ENCODE data around the gene CD8B. TPM values are rescaled to one million over a fixed set of nuclear protein-coding genes. Genes with fewer than 3 reads are reported as not detected.

Gene CD8B
- total and polyA plus RNA-seq, 2 of the 8 experiments (the other 6 are each of a cell fraction or from before 2014, with no cell fraction given) = 0.35 to 0.63 TPM

GRCh38 chr2:86786001-86786536 lies 75.6 kb downstream of the CD8B start:
- no peak overlapping the region for H2BK20ac ChIP-seq (ENCODE audit: low read length)
- H4K20me1 ChIP-seq (replicated peaks in 1 of 2; ENCODE audit: control insufficient read depth in 1 of 2, insufficient read depth in 2 of 2, low read length in 2 of 2) = peaks cover 0 to 7% of the 10 kb centered on the region in 2 experiments
- FAIRE-seq (no peak), DNase-seq (ENCODE audit: low read depth in 1 of 2, low spot score in 2 of 2) (no peak)
- no peak overlapping the region for H3K14ac ChIP-seq (ENCODE audit: insufficient read length)
- no peak overlapping the region for H3K27ac ChIP-seq (ENCODE audit: low read depth, low read length)
- H2AFZ ChIP-seq (ENCODE audit: low read length) = no peak overlapping the region
- no peak overlapping the region for H2BK15ac ChIP-seq (ENCODE audit: low read length)
- TF ChIP-seq POLR2AphosphoS5 (IDR thresholded peaks at IDR 0.05; ENCODE audit: low read depth, low read length) = no peak
- TF ChIP-seq FOSL1 (IDR thresholded peaks at IDR 0.05; ENCODE audit: insufficient read depth, low read depth, low read length) = no peak
- TF ChIP-seq RBBP5 (IDR thresholded peaks at IDR 0.05; ENCODE audit: borderline replicate concordance, low read depth, low read length) = no peak
- TF ChIP-seq BRCA1 (IDR thresholded peaks at IDR 0.05; ENCODE audit: low read depth, low read length) = no peak
- TF ChIP-seq TCF12 (IDR thresholded peaks at IDR 0.05; ENCODE audit: low read depth, low read length) = no peak
- no peak overlapping the region for H3K18ac ChIP-seq (ENCODE audit: extremely low read depth, low read length)
- peaks cover 0 to 8% (median 0%) of the 10 kb centered on the region in 4 experiments; a peak in 1 of 8 replicates for H3K36me3 ChIP-seq (ENCODE audit: control insufficient read depth in 2 of 4, insufficient read depth in 4 of 4, low read length in 3 of 4)
- no peak overlapping the region for H2BK12ac ChIP-seq (ENCODE audit: low read depth, low read length)
- no peaks in the 10 kb centered on the region for H3K79me2 ChIP-seq (ENCODE audit: control insufficient read depth in 1 of 2, insufficient read depth in 2 of 2, low read length in 2 of 2)
- H3K4me2 ChIP-seq (ENCODE audit: insufficient read depth in 1 of 2, low read depth in 2 of 2, low read length in 2 of 2) = no peak overlapping the region
- no peak overlapping the region for H3K4me3 ChIP-seq (ENCODE audit: extremely low read depth in 1 of 4, insufficient read depth in 2 of 4, low read depth in 3 of 4, low read length in 4 of 4)
- peaks cover 0 to 9% (median under 1%) of the 10 kb centered on the region in 4 experiments; a peak in 4 of 7 replicates for H3K4me1 ChIP-seq (replicated peaks in 1 of 4; ENCODE audit: control insufficient read depth in 3 of 4, insufficient read depth in 4 of 4, low read length in 3 of 4)
- no peak overlapping the region for H3K56ac ChIP-seq (replicated peaks; ENCODE audit: insufficient read length, low read depth, low read length)
- no peak overlapping the region for H3K23ac ChIP-seq (ENCODE audit: insufficient read length)
- H3K27me3 ChIP-seq (replicated peaks in 1 of 4; ENCODE audit: control insufficient read depth in 3 of 4, extremely low read depth in 1 of 4, insufficient read depth in 3 of 4, low read length in 3 of 4) = peaks cover 28 to 40% (median 37%) of the 10 kb centered on the region in 4 experiments
- no peak overlapping the region for H2AK5ac ChIP-seq (ENCODE audit: low read depth, low read length)
- no peak overlapping the region for H4K5ac ChIP-seq (ENCODE audit: insufficient read length, low read depth, low read length)
- no peaks in the 10 kb centered on the region; a peak in 1 of 4 replicates for H3K9me3 ChIP-seq (ENCODE audit: insufficient read depth in 2 of 2, low read depth in 1 of 2, low read length in 1 of 2)
- WGBS, 2 experiments (ENCODE audit: extremely low coverage in 1 of 2, insufficient coverage in 1 of 2, insufficient read length in 1 of 2, insufficient replicate concordance in 2 of 2, low coverage in 1 of 2, low lambda C conversion rate in 2 of 2, missing lambda C conversion rate in 1 of 2) = 83% methylated on average over 10 of the region's 10 CpGs; no CpG with 5 or more reads in 1 of the 2 experiments
- H3K9ac ChIP-seq (replicated peaks in 1 of 4; ENCODE audit: extremely low read depth in 1 of 4, low read depth in 3 of 4, low read length in 3 of 4) = no peak overlapping the region
- ChIA-PET POLR2A (ENCODE audit: partially characterized antibody) (interaction anchor here (0.6 to 1.0 kb wide), 2 partner anchors 16 to 616 kb away, joined by 3 read pairs; no protein-coding TSS in a partner anchor), CTCF (ENCODE audit: partially characterized antibody) (interaction anchor here (0.8 to 1.4 kb wide), 3 partner anchors 11 to 21 kb away, joined by 3 to 4 read pairs (median 3); no protein-coding TSS in a partner anchor)
- H3K79me1 ChIP-seq (ENCODE audit: low read depth, low read length) = no peaks in the 10 kb centered on the region
- H2BK5ac ChIP-seq (ENCODE audit: low read depth, low read length) = no peak overlapping the region
- H4K91ac ChIP-seq (replicated peaks; ENCODE audit: insufficient read length, low read length) = no peak overlapping the region
- no peak overlapping the region for H4K8ac ChIP-seq (ENCODE audit: extremely low read depth, insufficient read depth, low read length)
- H3K23me2 ChIP-seq (ENCODE audit: low read depth, low read length) = peaks cover 11% of the 10 kb centered on the region
- no peak overlapping the region for H2BK120ac ChIP-seq (replicated peaks; ENCODE audit: low read depth, low read length)
- H3K4ac ChIP-seq (replicated peaks; ENCODE audit: insufficient read length, low read depth, low read length) = no peak overlapping the region

Data from H1 (cell line).